Mucosa of rectum (tissue), 2 donors: ENCODE data around the gene CLEC16A.

Experiments used
- H3K27ac ChIP-seq, 2 donors: one replicate each; pipeline ENCODE4 v1.7.0; 2013; ENCODE audit warnings: inconsistent platforms in 2 of 2, low read depth in 2 of 2, low read length in 2 of 2
- H3K27me3 ChIP-seq, 2 donors: one replicate each; pipeline ENCODE4 v1.7.0; 2013; ENCODE audit warnings: low read length in 2 of 2; ENCODE audit not compliant: control insufficient read depth in 2 of 2, insufficient read depth in 2 of 2
- H3K36me3 ChIP-seq, 2 donors: one replicate each; pipeline ENCODE4 v1.7.0; 2013; ENCODE audit warnings: low read length in 2 of 2; ENCODE audit not compliant: control insufficient read depth in 2 of 2, insufficient read depth in 2 of 2
- H3K4me1 ChIP-seq, 2 donors: one replicate each; pipeline ENCODE4 v1.7.0; 2013; ENCODE audit warnings: low read length in 2 of 2, mild to moderate bottlenecking in 1 of 2; ENCODE audit not compliant: control insufficient read depth in 2 of 2, insufficient read depth in 2 of 2
- H3K4me3 ChIP-seq, 2 donors: one replicate each; pipeline ENCODE4 v1.7.0; 2013; ENCODE audit warnings: low read length in 2 of 2
- H3K9ac ChIP-seq, 2 donors: one replicate each; pipeline ENCODE4 v1.7.0; 2013; ENCODE audit warnings: low read length in 2 of 2, low read depth in 1 of 2, mild to moderate bottlenecking in 1 of 2
- H3K9me3 ChIP-seq, 2 donors: one replicate each; pipeline ENCODE4 v1.7.0; 2013; ENCODE audit warnings: low read length in 2 of 2; ENCODE audit not compliant: control insufficient read depth in 2 of 2
- donor health status: healthy.
- donor health status: Normal muscosa, but diverticular disease.

The CLEC16A gene

GRCh38 chr16:11201498-11202259, 257.3 kb downstream of the CLEC16A start:
- Histone ChIP-seq H3K27ac (no peak overlapping the region), H3K9me3 (no peaks in the 10 kb centered on the region), H3K4me1 (peaks cover 3 to 18% of the 10 kb centered on the region in 2 donors), H3K4me3 (no peak overlapping the region), H3K27me3 (peaks cover 0 to 4% of the 10 kb centered on the region in 2 donors), H3K9ac (no peak overlapping the region), H3K36me3 (no peaks in the 10 kb centered on the region)

GRCh38 chr16:11202260-11203091, 258.1 kb downstream of the CLEC16A start:
- H3K27ac ChIP-seq = no peak overlapping the region
- no peak overlapping the region for H3K9ac ChIP-seq
- peaks cover 3 to 18% of the 10 kb centered on the region in 2 donors for H3K4me1 ChIP-seq
- no peaks in the 10 kb centered on the region for H3K9me3 ChIP-seq
- peaks cover 0 to 4% of the 10 kb centered on the region in 2 donors for H3K27me3 ChIP-seq
- H3K4me3 ChIP-seq = no peak overlapping the region
- H3K36me3 ChIP-seq = no peaks in the 10 kb centered on the region

GRCh38 chr16:11203111-11203623, 258.8 kb downstream of the CLEC16A start:
- H3K27me3 ChIP-seq = peaks cover 0 to 4% of the 10 kb centered on the region in 2 donors

GRCh38 chr16:11204513-11205047, 260.2 kb downstream of the CLEC16A start:
- H3K4me3 ChIP-seq = no peak overlapping the region
- peaks cover 0 to 4% of the 10 kb centered on the region in 2 donors for H3K27me3 ChIP-seq
- no peak overlapping the region for H3K27ac ChIP-seq
- H3K9me3 ChIP-seq = no peaks in the 10 kb centered on the region
- peaks cover 0 to 12% of the 10 kb centered on the region in 2 donors for H3K4me1 ChIP-seq
- H3K36me3 ChIP-seq = no peaks in the 10 kb centered on the region
- H3K9ac ChIP-seq = no peak overlapping the region

More at GRCh38 chr16:11203111-11203623, 258.8 kb downstream of the CLEC16A start:
- Histone ChIP-seq H3K9me3 (no peaks in the 10 kb centered on the region), H3K9ac (no peak overlapping the region), H3K36me3 (no peaks in the 10 kb centered on the region), H3K4me1 (peaks cover 3 to 18% of the 10 kb centered on the region in 2 donors), H3K4me3 (no peak overlapping the region), H3K27ac (no peak overlapping the region)

DNA sequence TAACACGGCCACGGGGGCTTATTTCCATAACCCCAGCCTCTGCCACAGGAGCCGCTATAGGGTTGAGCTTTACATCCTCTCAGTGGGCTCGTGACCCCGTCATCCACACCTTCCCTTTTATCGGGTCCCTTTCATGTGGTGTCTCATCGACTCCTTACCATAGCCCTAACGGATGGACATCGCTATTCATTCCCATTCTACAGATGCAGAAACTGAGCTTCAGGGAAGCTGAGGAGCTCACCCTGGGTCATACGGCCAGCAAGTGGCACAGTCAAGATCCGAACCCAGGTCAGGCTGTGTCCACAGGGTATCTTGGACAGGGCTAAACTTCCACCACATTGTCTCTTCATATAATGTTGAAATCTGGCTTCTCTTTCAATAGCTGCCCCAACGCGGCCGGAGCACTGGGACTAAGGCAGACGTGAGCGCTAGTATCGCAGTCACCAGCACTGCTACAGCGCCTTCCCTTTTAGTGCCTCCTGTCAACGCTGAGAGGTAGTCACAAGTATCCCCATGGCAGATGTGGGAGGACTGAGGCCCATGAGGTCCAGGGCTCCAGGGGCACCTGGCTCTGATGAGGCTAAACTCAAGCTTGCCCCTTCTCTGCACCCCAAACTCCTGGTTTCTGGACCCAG, 260.8 kb downstream of the CLEC16A start:
- peaks cover 0 to 12% of the 10 kb centered on the region in 2 donors for H3K4me1 ChIP-seq
- H3K9ac ChIP-seq = no peak overlapping the region
- H3K27ac ChIP-seq = no peak overlapping the region
- H3K27me3 ChIP-seq = peaks cover 0 to 4% of the 10 kb centered on the region in 2 donors
- no peaks in the 10 kb centered on the region for H3K9me3 ChIP-seq
- no peaks in the 10 kb centered on the region for H3K36me3 ChIP-seq
- no peak overlapping the region for H3K4me3 ChIP-seq

GRCh38 chr16:11205754-11206581, 261.6 kb downstream of the CLEC16A start:
- H3K9ac ChIP-seq = no peak overlapping the region
- H3K9me3 ChIP-seq = no peaks in the 10 kb centered on the region
- peaks cover 0 to 12% of the 10 kb centered on the region in 2 donors for H3K4me1 ChIP-seq
- H3K4me3 ChIP-seq = no peak overlapping the region
- H3K27ac ChIP-seq = no peak overlapping the region
- H3K36me3 ChIP-seq = no peaks in the 10 kb centered on the region
- H3K27me3 ChIP-seq = peaks cover 0 to 4% of the 10 kb centered on the region in 2 donors

DNA sequence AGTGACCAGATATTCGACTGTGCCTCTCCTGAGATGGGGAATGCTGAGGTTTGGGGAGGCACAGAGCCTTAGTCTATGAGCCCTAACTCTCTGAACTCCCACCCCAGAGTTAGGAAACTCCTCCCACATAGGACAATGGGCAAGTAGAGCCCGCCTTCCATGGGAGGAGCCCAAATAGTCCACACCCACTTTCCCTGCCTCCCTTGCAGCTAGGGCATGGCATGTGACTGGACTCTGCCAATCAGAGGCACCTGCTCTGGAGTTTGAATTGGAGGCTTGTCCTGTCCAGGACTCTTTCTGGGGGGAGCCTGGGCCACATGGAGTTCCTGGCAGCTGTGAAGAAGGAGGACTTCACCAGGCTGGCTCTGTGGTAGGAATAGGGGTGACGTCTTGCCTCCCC, 263.3 kb downstream of the CLEC16A start:
- H3K27me3 ChIP-seq = peaks cover 0 to 4% of the 10 kb centered on the region in 2 donors
- peaks cover 0 to 12% of the 10 kb centered on the region in 2 donors for H3K4me1 ChIP-seq
- H3K36me3 ChIP-seq = no peaks in the 10 kb centered on the region
- H3K27ac ChIP-seq = no peak overlapping the region
- no peak overlapping the region for H3K9ac ChIP-seq
- no peak overlapping the region for H3K4me3 ChIP-seq
- no peaks in the 10 kb centered on the region for H3K9me3 ChIP-seq

GRCh38 chr16:11208916-11209665, 264.7 kb downstream of the CLEC16A start:
- no peaks in the 10 kb centered on the region for H3K9me3 ChIP-seq
- H3K4me3 ChIP-seq = no peak overlapping the region
- no peak overlapping the region for H3K9ac ChIP-seq
- H3K36me3 ChIP-seq = no peaks in the 10 kb centered on the region
- no peak overlapping the region for H3K27ac ChIP-seq
- peaks cover 3 to 4% of the 10 kb centered on the region in 2 donors for H3K27me3 ChIP-seq
- H3K4me1 ChIP-seq = peaks cover 0 to 12% of the 10 kb centered on the region in 2 donors
